GM12873 (cell line): ENCODE measurements around the gene COG7.

Experiments used
- CTCF ChIP-seq: IDR thresholded peaks from 2 replicates; pipeline ENCODE4 v1.5.1; 2012; ENCODE audit warnings: low read depth, mild to moderate bottlenecking, moderate library complexity, low read length, control low read depth; ENCODE audit not compliant: insufficient read depth; ENCODE audit errors: missing control alignments

Gene COG7

GRCh38 chr16:23388786-23389185 is 64.2 kb downstream of the COG7 start:
- no peak for TF ChIP-seq CTCF

DNA sequence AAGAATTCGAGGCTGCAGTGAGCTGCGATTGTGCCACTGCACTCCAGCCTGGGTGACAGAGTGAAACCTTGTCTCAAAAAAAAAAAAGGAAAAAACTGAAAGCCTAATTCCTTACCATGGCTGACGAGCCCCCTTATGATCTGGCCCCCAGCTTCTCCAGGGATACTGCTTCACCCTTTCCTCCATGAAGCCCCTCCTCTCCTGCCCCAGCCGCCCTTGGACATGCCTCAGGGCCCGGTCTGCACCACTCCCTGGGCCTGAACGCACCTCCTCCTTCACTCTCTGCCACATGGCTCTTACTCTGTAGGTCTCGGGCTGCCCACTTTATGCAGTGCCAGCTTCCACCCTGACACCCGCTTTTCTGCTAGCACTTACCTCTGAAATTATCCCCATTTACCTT is 65.3 kb downstream of the COG7 start:
- no peak for TF ChIP-seq CTCF

GRCh38 chr16:23385441-23385840 is 67.5 kb downstream of the COG7 start:
- TF ChIP-seq CTCF, result no peak

DNA sequence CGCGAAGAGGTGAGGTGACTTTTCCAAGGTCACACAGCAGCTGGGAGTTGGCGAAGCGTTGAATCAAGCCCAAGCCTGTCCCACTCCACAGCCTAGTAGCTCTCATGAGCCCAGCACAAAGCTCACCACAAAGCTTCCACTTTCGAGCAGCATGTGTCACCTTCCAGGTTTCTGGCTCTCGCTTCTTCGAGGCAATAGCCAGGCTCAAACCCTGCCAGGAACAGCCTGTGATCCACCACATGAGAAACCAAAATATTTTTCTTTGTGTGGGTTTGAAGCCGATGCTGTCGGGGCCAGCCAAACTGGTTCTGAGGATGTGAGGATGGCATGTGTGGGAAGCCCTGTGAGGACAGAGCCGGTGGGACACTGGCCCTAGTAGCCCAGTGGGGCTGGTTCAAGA is 68.1 kb downstream of the COG7 start:
- TF ChIP-seq CTCF, result no peak

DNA sequence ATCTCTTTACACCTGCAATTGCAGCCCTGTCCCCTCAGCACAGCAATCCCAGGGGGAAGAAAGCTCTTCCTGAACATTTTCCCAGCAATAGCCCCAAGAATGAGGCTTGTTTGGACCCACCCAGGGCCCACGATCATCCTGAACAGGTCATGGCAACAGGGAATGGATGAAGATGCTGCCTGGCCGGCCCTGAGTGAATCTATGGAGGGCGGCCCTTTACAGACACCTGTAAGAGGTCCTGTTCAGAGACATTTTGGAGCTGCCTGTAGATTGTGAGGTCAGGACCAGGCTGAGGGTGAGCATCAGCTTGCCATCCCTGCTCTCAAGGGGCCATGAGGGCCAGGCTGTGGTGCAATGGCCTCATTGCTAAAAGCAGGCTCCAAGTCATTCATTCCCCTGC is 69.1 kb downstream of the COG7 start:
- no peak for TF ChIP-seq CTCF

DNA sequence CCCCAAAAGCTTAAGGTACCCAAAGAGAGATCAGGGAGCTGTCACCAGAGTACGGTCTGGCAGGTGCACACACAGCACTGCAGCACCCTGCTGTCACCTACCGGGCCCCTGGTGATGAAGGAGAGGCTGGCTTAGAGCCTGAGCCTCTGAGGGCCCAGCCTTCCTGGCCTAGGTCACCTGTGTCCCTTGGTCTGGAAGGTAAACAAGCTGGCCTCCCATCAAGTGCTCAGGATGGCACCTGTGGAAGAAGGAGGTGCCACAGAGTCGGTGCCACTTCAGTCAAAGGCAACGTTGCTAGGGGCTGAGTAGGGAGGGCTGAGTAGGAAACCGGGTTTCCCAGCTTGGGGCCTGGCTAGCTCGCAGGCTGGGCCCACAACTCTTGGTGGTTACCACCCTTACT is 70.7 kb downstream of the COG7 start:
- TF ChIP-seq CTCF, result no peak

DNA sequence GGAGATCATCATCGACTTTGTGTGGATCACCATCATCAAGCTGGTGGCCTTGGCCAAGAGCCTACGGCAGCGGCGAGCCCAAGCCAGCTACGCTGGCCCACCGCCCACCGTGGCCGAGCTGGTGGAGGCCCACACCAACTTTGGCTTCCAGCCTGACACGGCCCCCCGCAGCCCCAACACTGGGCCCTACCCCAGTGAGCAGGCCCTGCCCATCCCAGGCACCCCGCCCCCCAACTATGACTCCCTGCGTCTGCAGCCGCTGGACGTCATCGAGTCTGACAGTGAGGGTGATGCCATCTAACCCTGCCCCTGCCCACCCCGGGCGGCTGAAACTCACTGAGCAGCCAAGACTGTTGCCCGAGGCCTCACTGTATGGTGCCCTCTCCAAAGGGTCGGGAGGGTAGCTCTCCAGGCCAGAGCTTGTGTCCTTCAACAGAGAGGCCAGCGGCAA is 72.5 kb downstream of the COG7 start:
- no peak for TF ChIP-seq CTCF
